DND-41 (cell line): ENCODE results near the gene VSTM2B.

Experiments used
- ATAC-seq: fragments of 200-7000 bp; cut with Tn5 transposase; 3 replicates; pipeline ENCODE4 v1.9.1; 2021; ENCODE audit warnings: low read depth; ENCODE audit not compliant: insufficient read depth
- DNase-seq: peaks from one replicate; pipeline ENCODE4 v3.0.0-alpha.2; 2020
- H2AFZ ChIP-seq: 2 replicates; pipeline ENCODE4 v1.6.0; 2012; ENCODE audit warnings: low read depth, low read length
- H3K27ac ChIP-seq: 2 replicates; pipeline ENCODE4 v1.5.1; 2012; ENCODE audit warnings: low read length, inconsistent platforms
- H3K27me3 ChIP-seq: fragments of 200-600 bp; sonication (generic); 2 replicates; pipeline ENCODE4 v1.6.0; 2012; ENCODE audit warnings: low read length, mild to moderate bottlenecking, inconsistent platforms; ENCODE audit not compliant: insufficient read depth, poor library complexity
- H3K36me3 ChIP-seq: 2 replicates; pipeline ENCODE4 v1.5.1; 2012; ENCODE audit warnings: low read length, inconsistent platforms; ENCODE audit not compliant: insufficient read depth
- H3K4me1 ChIP-seq: 2 replicates; pipeline ENCODE4 v1.5.1; 2012; ENCODE audit warnings: mild to moderate bottlenecking, low read length; ENCODE audit not compliant: insufficient read depth
- H3K4me2 ChIP-seq: 2 replicates; pipeline ENCODE4 v1.6.0; 2012; ENCODE audit warnings: mild to moderate bottlenecking, moderate library complexity, low read length, inconsistent platforms; ENCODE audit not compliant: insufficient read depth
- H3K4me3 ChIP-seq, 2 experiments: fragments of 200-600 bp in 1 of 2; shearing (Covaris generic) in 1 of 2; 2 replicates each; pipeline ENCODE4 v1.5.1; 2012 to 2016; ENCODE audit warnings: inconsistent platforms in 2 of 2, low read length in 2 of 2, mild to moderate bottlenecking in 2 of 2, low read depth in 1 of 2, moderate library complexity in 1 of 2
- H3K79me2 ChIP-seq: 2 replicates; pipeline ENCODE4 v1.6.0; 2012; ENCODE audit warnings: low read length, inconsistent platforms; ENCODE audit not compliant: insufficient read depth
- H3K9ac ChIP-seq: 2 replicates; pipeline ENCODE4 v1.6.0; 2012; ENCODE audit warnings: low read depth, mild to moderate bottlenecking, inconsistent platforms, low read length, moderate library complexity
- H3K9me3 ChIP-seq: 2 replicates; pipeline ENCODE4 v1.5.1; 2012; ENCODE audit warnings: low read length, moderate library complexity, mild to moderate bottlenecking, inconsistent platforms; ENCODE audit not compliant: insufficient read depth, severe bottlenecking
- H4K20me1 ChIP-seq: 2 replicates; pipeline ENCODE4 v1.6.0; 2012; ENCODE audit warnings: low read length; ENCODE audit not compliant: insufficient read depth
- EZH2 ChIP-seq: IDR thresholded peaks from 3 replicates; pipeline ENCODE4 v1.6.1; 2012; ENCODE audit warnings: borderline replicate concordance, low read depth, mild to moderate bottlenecking, moderate library complexity, low read length, inconsistent platforms; ENCODE audit not compliant: severe bottlenecking
- TF ChIP-seq, protein P1 (sequence below): IDR thresholded peaks from 2 replicates; pipeline ENCODE4 v1.5.1; 2012; ENCODE audit warnings: borderline replicate concordance, low read length, moderate library complexity, mild to moderate bottlenecking; ENCODE audit not compliant: poor library complexity, severe bottlenecking; ENCODE audit errors: extremely low read depth

Gene VSTM2B

DNA sequence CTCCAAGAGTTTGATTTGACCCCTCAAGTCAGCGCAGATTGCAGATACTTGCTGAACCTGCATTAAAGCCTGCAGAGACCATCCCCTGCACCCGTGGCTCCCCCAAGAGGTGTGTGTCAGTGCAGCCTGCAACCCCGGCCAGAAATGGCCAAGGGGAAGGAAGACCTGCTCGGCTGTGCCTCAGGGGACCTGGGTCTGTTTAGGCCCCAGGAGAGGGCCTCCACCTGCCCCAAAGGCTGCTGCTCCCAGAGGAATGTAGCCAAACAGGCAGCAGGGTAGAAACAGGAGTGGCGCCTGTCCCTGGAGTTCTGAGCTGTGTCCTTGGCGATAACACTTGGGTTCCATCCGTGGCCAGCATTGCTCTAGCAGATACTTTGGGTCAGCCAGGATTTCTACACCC lies 88.3 kb downstream of the VSTM2B start:
- Histone ChIP-seq H3K4me2 (no peak overlapping the region), H3K4me3 (no peak overlapping the region), H3K9ac (no peak overlapping the region), H3K4me1 (no peaks in the 10 kb centered on the region), H3K27me3 (no peaks in the 10 kb centered on the region), H3K27ac (no peak overlapping the region), H3K36me3 (peaks cover 69% of the 10 kb centered on the region), H3K79me2 (no peaks in the 10 kb centered on the region), H4K20me1 (no peaks in the 10 kb centered on the region), H2AFZ (no peak overlapping the region), H3K9me3 (no peaks in the 10 kb centered on the region)
- ATAC-seq, result no peak
- no peak for DNase-seq
- TF ChIP-seq, protein P1, sequence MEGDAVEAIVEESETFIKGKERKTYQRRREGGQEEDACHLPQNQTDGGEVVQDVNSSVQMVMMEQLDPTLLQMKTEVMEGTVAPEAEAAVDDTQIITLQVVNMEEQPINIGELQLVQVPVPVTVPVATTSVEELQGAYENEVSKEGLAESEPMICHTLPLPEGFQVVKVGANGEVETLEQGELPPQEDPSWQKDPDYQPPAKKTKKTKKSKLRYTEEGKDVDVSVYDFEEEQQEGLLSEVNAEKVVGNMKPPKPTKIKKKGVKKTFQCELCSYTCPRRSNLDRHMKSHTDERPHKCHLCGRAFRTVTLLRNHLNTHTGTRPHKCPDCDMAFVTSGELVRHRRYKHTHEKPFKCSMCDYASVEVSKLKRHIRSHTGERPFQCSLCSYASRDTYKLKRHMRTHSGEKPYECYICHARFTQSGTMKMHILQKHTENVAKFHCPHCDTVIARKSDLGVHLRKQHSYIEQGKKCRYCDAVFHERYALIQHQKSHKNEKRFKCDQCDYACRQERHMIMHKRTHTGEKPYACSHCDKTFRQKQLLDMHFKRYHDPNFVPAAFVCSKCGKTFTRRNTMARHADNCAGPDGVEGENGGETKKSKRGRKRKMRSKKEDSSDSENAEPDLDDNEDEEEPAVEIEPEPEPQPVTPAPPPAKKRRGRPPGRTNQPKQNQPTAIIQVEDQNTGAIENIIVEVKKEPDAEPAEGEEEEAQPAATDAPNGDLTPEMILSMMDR, result no peak
- no peak for TF ChIP-seq EZH2
